Hepatocyte (in vitro differentiated cells): ENCODE results near the gene TIGD4.

ENCODE experiments used
- CTCF ChIP-seq: fragments of 200-600 bp; sonication (generic); IDR thresholded peaks from 2 replicates; pipeline ENCODE4 v1.5.1; 2016; ENCODE audit warnings: antibody characterized with exemption, mild to moderate bottlenecking; ENCODE audit not compliant: poor library complexity
- EZH2 ChIP-seq: fragments of 200-600 bp; sonication (generic); IDR thresholded peaks from 2 replicates; pipeline ENCODE4 v1.6.1; 2016; ENCODE audit warnings: antibody characterized with exemption, mild to moderate bottlenecking, borderline replicate concordance

GRCh38 chr4:152735396-152735859 is 44.1 kb downstream of the TIGD4 start:
- TF ChIP-seq CTCF (peak; percentile 72), EZH2 (no peak)
